DND-41 (cell line): ENCODE measurements around the gene CEP170B.

ENCODE experiments used
- ATAC-seq: fragments of 200-7000 bp; cut with Tn5 transposase; 3 replicates; pipeline ENCODE4 v1.9.1; 2021; ENCODE audit warnings: low read depth; ENCODE audit not compliant: insufficient read depth
- DNase-seq: peaks from one replicate; pipeline ENCODE4 v3.0.0-alpha.2; 2020
- H2AFZ ChIP-seq: 2 replicates; pipeline ENCODE4 v1.6.0; 2012; ENCODE audit warnings: low read depth, low read length
- H3K27ac ChIP-seq: 2 replicates; pipeline ENCODE4 v1.5.1; 2012; ENCODE audit warnings: low read length, inconsistent platforms
- H3K27me3 ChIP-seq: fragments of 200-600 bp; sonication (generic); 2 replicates; pipeline ENCODE4 v1.6.0; 2012; ENCODE audit warnings: low read length, mild to moderate bottlenecking, inconsistent platforms; ENCODE audit not compliant: insufficient read depth, poor library complexity
- H3K36me3 ChIP-seq: 2 replicates; pipeline ENCODE4 v1.5.1; 2012; ENCODE audit warnings: low read length, inconsistent platforms; ENCODE audit not compliant: insufficient read depth
- H3K4me1 ChIP-seq: 2 replicates; pipeline ENCODE4 v1.5.1; 2012; ENCODE audit warnings: mild to moderate bottlenecking, low read length; ENCODE audit not compliant: insufficient read depth
- H3K4me2 ChIP-seq: 2 replicates; pipeline ENCODE4 v1.6.0; 2012; ENCODE audit warnings: mild to moderate bottlenecking, moderate library complexity, low read length, inconsistent platforms; ENCODE audit not compliant: insufficient read depth
- H3K4me3 ChIP-seq, 2 experiments: fragments of 200-600 bp in 1 of 2; shearing (Covaris generic) in 1 of 2; 2 replicates each; pipeline ENCODE4 v1.5.1; 2012 to 2016; ENCODE audit warnings: inconsistent platforms in 2 of 2, low read length in 2 of 2, mild to moderate bottlenecking in 2 of 2, low read depth in 1 of 2, moderate library complexity in 1 of 2
- H3K79me2 ChIP-seq: 2 replicates; pipeline ENCODE4 v1.6.0; 2012; ENCODE audit warnings: low read length, inconsistent platforms; ENCODE audit not compliant: insufficient read depth
- H3K9ac ChIP-seq: 2 replicates; pipeline ENCODE4 v1.6.0; 2012; ENCODE audit warnings: low read depth, mild to moderate bottlenecking, inconsistent platforms, low read length, moderate library complexity
- H3K9me3 ChIP-seq: 2 replicates; pipeline ENCODE4 v1.5.1; 2012; ENCODE audit warnings: low read length, moderate library complexity, mild to moderate bottlenecking, inconsistent platforms; ENCODE audit not compliant: insufficient read depth, severe bottlenecking
- H4K20me1 ChIP-seq: 2 replicates; pipeline ENCODE4 v1.6.0; 2012; ENCODE audit warnings: low read length; ENCODE audit not compliant: insufficient read depth
- CTCF ChIP-seq: IDR thresholded peaks from 2 replicates; pipeline ENCODE4 v1.5.1; 2012; ENCODE audit warnings: borderline replicate concordance, low read length, moderate library complexity, mild to moderate bottlenecking; ENCODE audit not compliant: poor library complexity, severe bottlenecking; ENCODE audit errors: extremely low read depth
- EZH2 ChIP-seq: IDR thresholded peaks from 3 replicates; pipeline ENCODE4 v1.6.1; 2012; ENCODE audit warnings: borderline replicate concordance, low read depth, mild to moderate bottlenecking, moderate library complexity, low read length, inconsistent platforms; ENCODE audit not compliant: severe bottlenecking

CEP170B gene

DNA sequence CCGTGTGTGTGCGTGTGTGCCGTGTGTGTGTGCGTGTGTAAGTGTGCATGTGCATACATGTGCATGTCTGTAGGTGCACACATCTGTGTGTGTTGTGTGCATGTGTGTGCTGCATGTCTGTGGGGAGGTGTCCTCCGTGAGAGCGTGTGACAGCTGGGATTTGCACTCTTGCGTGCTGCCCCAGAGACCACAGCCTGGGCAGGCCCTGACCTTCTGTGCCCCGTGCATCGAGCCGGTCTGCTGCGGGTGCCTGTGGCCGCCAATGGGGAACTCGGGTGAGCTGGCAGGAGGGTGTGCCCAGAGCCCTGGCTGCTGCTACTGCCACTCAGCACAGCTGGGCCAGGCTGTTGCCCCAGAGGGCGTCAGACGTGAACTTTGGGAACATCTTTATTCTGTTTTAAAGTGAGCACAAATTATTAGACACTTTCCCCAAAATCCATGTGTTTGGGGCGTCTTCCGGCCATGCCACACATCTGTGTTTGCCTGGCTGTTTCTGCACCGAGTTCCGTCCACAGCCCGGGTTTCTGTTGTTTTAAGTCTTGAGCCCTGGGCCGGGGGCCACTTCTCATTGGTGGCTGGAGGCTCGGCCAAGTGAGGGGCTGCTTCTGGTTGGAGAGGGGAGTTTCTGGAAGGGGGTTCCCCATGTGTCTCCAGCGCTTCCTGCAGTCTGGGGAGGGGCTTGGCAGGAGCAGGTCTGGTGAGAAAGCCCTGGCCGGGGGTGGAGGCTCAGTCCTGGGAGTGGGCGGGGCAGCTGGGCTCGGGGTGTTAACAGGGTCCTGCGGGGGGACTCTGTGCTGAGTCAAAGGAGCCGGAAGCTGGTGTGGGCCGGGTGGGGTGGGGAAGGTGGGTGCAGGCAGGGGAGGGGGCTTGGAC lies 7.6 kb downstream of the CEP170B start:
- no peak overlapping the region for H3K9ac ChIP-seq
- no peak overlapping the region for H3K4me3 ChIP-seq
- H3K4me1 ChIP-seq: no peaks in the 10 kb centered on the region
- H4K20me1 ChIP-seq: no peaks in the 10 kb centered on the region
- H3K27ac ChIP-seq: no peak overlapping the region
- no peaks in the 10 kb centered on the region for H3K9me3 ChIP-seq
- no peak for DNase-seq
- H3K36me3 ChIP-seq: no peaks in the 10 kb centered on the region
- H3K27me3 ChIP-seq: no peaks in the 10 kb centered on the region
- TF ChIP-seq EZH2 (no peak), CTCF (no peak)
- H3K4me2 ChIP-seq: no peak overlapping the region
- H3K79me2 ChIP-seq: no peaks in the 10 kb centered on the region
- ATAC-seq: no peak
- H2AFZ ChIP-seq: no peak overlapping the region

DNA sequence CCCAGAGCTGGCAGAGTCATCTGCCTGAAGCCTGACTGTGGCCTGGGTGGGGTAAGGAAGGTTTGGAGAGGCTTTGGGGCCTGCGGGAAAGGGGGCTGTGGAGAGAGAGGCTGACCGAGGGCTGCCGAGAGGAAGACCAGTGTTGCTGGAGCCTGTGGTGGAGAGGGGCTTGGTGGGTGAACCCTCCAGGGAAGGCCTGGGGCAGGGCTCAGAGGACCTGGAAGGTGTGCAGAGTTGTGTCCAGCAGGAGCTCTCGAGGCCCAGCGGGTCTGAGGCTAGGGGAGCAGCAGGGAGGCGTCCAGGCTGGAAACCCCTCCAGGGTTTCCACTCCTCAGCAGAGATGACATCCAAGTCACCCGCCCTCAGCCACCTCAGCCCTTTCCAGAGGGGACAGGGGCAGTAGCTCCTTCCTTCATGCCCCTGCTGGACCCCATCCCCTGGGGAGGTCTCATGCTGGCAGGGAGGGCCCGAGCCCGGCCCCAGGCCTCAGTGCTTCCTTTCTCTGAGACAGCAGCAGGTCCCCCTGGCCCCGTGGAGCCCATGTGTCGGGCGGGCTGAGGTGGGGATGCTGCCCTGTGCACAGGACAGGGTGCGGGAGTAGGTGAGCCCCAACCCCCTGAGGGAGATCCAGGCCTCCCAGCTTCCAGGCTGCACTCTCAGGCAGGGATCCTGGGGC lies 8.4 kb downstream of the CEP170B start:
- TF ChIP-seq EZH2 (no peak), CTCF (no peak)
- Histone ChIP-seq H3K4me3 (no peak overlapping the region), H3K9me3 (no peaks in the 10 kb centered on the region), H3K36me3 (no peaks in the 10 kb centered on the region), H3K4me1 (no peaks in the 10 kb centered on the region), H3K4me2 (no peak overlapping the region), H4K20me1 (no peaks in the 10 kb centered on the region), H3K79me2 (no peaks in the 10 kb centered on the region), H3K9ac (no peak overlapping the region), H3K27ac (no peak overlapping the region), H3K27me3 (no peaks in the 10 kb centered on the region), H2AFZ (no peak overlapping the region)
- ATAC-seq: no peak
- DNase-seq: no peak

DNA sequence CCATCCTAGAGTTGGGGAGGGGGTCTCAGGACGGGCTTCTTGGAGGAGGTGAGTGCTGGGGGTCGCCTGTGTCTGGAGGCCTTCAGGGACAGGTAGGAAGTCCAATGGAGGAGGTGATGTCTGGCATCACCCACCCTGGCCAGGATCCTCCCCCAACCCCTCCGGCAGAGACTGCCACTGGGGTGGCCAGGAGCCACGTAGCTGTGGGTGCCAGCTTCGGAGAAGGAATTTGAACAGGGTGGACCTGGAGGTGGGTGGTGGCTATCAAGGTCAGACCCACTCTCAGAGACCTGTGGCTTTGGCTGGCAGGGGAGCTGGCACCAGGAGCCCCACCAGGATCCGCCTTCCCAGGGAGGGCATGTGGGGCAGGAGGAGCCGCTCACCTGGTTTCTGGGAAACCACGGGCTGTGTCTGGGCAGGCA lies 9.1 kb downstream of the CEP170B start:
- ATAC-seq (no peak), DNase-seq (no peak)
- no peak overlapping the region for H2AFZ ChIP-seq
- no peak overlapping the region for H3K9ac ChIP-seq
- H3K27ac ChIP-seq: no peak overlapping the region
- no peaks in the 10 kb centered on the region for H3K4me1 ChIP-seq
- no peaks in the 10 kb centered on the region for H3K9me3 ChIP-seq
- H3K4me2 ChIP-seq: no peak overlapping the region
- no peaks in the 10 kb centered on the region for H4K20me1 ChIP-seq
- H3K27me3 ChIP-seq: no peaks in the 10 kb centered on the region
- no peaks in the 10 kb centered on the region for H3K79me2 ChIP-seq
- TF ChIP-seq EZH2 (no peak), CTCF (no peak)
- no peaks in the 10 kb centered on the region for H3K36me3 ChIP-seq
- no peak overlapping the region for H3K4me3 ChIP-seq
